K562 (cell line): ENCODE measurements around the gene GRIN1. TPM values are rescaled to one million over a fixed set of nuclear protein-coding genes. Genes with fewer than 3 reads are reported as not detected.
A peak's percentile ranks its signal among the peaks of the same experiment; 100 is the strongest.

Experiments
- BHLHE40 ChIP-seq: IDR thresholded peaks from 2 replicates; pipeline ENCODE4 v1.6.1; 2011; ENCODE audit warnings: low read length, improper control_type of control experiment
- CGGBP1 ChIP-seq: fragments of 250-450 bp; sonication (Bioruptor Pico); IDR thresholded peaks from 2 replicates; pipeline ENCODE4 v1.9.0; 2021; ENCODE audit warnings: mild to moderate bottlenecking
- CHAMP1 ChIP-seq: fragments of 450-650 bp; IDR thresholded peaks from 2 replicates; pipeline ENCODE4 v1.6.1; 2016; ENCODE audit warnings: mild to moderate bottlenecking
- CREB1 ChIP-seq, 2 experiments: sonication (generic) in 1 of 2; formaldehyde crosslinking in 1 of 2; IDR thresholded peaks; 2 replicates each; pipeline versions ENCODE4 v1.6.1 to v1.8.0; 2012 to 2022; ENCODE audit warnings: inconsistent platforms in 1 of 2, mild to moderate bottlenecking in 1 of 2, missing genetic modification reagents in 1 of 2, moderate library complexity in 1 of 2
- CSDE1 ChIP-seq, 2 experiments: fragments of 450-650 bp; IDR thresholded peaks; 2 replicates each; pipeline ENCODE4 v1.6.1; 2016; ENCODE audit warnings: mild to moderate bottlenecking in 1 of 2
- FUS ChIP-seq: fragments of 200-400 bp; formaldehyde crosslinking; optimal IDR thresholded peaks from 2 replicates; pipeline ENCODE3; 2017; ENCODE audit warnings: low read depth, low read length
- HDAC3 ChIP-seq: fragments of 450-650 bp; IDR thresholded peaks from 2 replicates; pipeline ENCODE4 v1.6.1; 2018; ENCODE audit warnings: borderline replicate concordance, mild to moderate bottlenecking, moderate library complexity; ENCODE audit not compliant: partially characterized antibody
- HDAC8 ChIP-seq: fragments of 450-650 bp; IDR thresholded peaks from 2 replicates; pipeline ENCODE4 v1.6.1; 2016; ENCODE audit warnings: mild to moderate bottlenecking, missing genetic modification characterization, moderate library complexity, missing compliant biosample characterization
- KDM4B ChIP-seq, 2 experiments: fragments of 450-650 bp in 1 of 2; sonication (generic) in 1 of 2; IDR thresholded peaks; 2 replicates each; pipeline ENCODE4 v1.6.1; 2016 to 2017; ENCODE audit warnings: borderline replicate concordance in 2 of 2, antibody characterized with exemption in 1 of 2, low read depth in 1 of 2, mild to moderate bottlenecking in 1 of 2
- MXD1 ChIP-seq: fragments of 250-450 bp; sonication (Bioruptor Pico); IDR thresholded peaks from 2 replicates; pipeline ENCODE4 v1.8.0; 2021; ENCODE audit warnings: borderline replicate concordance, mild to moderate bottlenecking, moderate library complexity; ENCODE audit not compliant: poor library complexity, severe bottlenecking
- NR4A1 ChIP-seq, 2 experiments: fragments of 250-450 bp in 1 of 2; fragments of 450-650 bp in 1 of 2; sonication (Bioruptor Pico) in 1 of 2; IDR thresholded peaks; 2 replicates each; pipeline versions ENCODE4 v1.4.0 to v1.6.1; 2016 to 2020; ENCODE audit warnings: mild to moderate bottlenecking in 2 of 2, missing compliant biosample characterization in 1 of 2, missing genetic modification characterization in 1 of 2, moderate library complexity in 1 of 2
- PHTF2 ChIP-seq: fragments of 250-450 bp; sonication (Bioruptor Pico); IDR thresholded peaks from 2 replicates; pipeline ENCODE4 v1.5.0; 2021; ENCODE audit warnings: mild to moderate bottlenecking
- RBBP5 ChIP-seq: fragments of 200-600 bp; sonication (generic); IDR thresholded peaks from 2 replicates; pipeline ENCODE4 v1.6.1; 2012; ENCODE audit warnings: borderline replicate concordance, mild to moderate bottlenecking, low read length, control low read depth, inconsistent platforms; ENCODE audit not compliant: insufficient read depth, poor library complexity, severe bottlenecking
- SAFB ChIP-seq: fragments of 200-400 bp; formaldehyde crosslinking; IDR thresholded peaks from 2 replicates; pipeline ENCODE4 v1.6.1; 2017; ENCODE audit warnings: low read depth, low read length, borderline replicate concordance
- SMC3 ChIP-seq: conservative IDR thresholded peaks from 2 replicates; pipeline ENCODE4 v1.6.1; 2011; ENCODE audit warnings: low read depth, low read length, improper control_type of control experiment; ENCODE audit not compliant: insufficient read depth
- TBL1XR1 ChIP-seq, 2 experiments: IDR thresholded peaks; 2 replicates each; pipeline ENCODE4 v1.6.1; 2012; ENCODE audit warnings: improper control_type of control experiment in 2 of 2, low read length in 2 of 2, mild to moderate bottlenecking in 1 of 2
- XRCC5 ChIP-seq: fragments of 200-400 bp; formaldehyde crosslinking; IDR thresholded peaks from 2 replicates; pipeline ENCODE4 v1.6.1; 2017; ENCODE audit warnings: low read depth, mild to moderate bottlenecking, low read length
- YY1 ChIP-seq, 3 experiments: IDR thresholded peaks; 2 replicates each; pipeline ENCODE4 v1.6.1; 2011; ENCODE audit warnings: low read length in 2 of 3, mild to moderate bottlenecking in 2 of 3, moderate library complexity in 2 of 3, borderline replicate concordance in 1 of 3, control low read depth in 1 of 3, low read depth in 1 of 3; ENCODE audit not compliant: insufficient read depth in 3 of 3, insufficient replicate concordance in 2 of 3, control insufficient read depth in 1 of 3, insufficient read length in 1 of 3; ENCODE audit errors: extremely low read depth in 1 of 3
- ZNF124 ChIP-seq: sonication (generic); formaldehyde crosslinking; IDR thresholded peaks from 2 replicates; pipeline ENCODE4 v1.8.1; 2022; ENCODE audit warnings: missing genetic modification reagents
- polyA plus RNA-seq, 8 experiments: library from polyadenylated mRNA; depleted of rRNA in 4 of 8; stranded (reverse) in 5 of 8; unstranded in 3 of 8; fragments of >200 nt; fragmentation: Nextera tagmentation in 2 of 8; fragmentation: Illumina TruSeq in 1 of 8; extraction: Ambion mirVana in 2 of 8; extraction: Trizol in 1 of 8; gene quantifications; 2 replicates each; pipeline versions ENCODE4 v1.2.1 to v1.2.3, GENCODE V29; 2011 to 2014; ENCODE audit warnings: inconsistent platforms in 1 of 8, missing spikeins in 1 of 8
- total RNA-seq, 7 experiments: library from RNA; depleted of rRNA in 6 of 7; stranded (reverse); fragments of >200 nt in 6 of 7; fragmentation: Illumina TruSeq in 2 of 7; extraction: Trizol in 2 of 7; gene quantifications; 2 replicates each; pipeline versions ENCODE4 v1.2.1 to v1.2.3, GENCODE V29; 2011 to 2021; ENCODE audit warnings: low replicate concordance in 1 of 7
- TF ChIP-seq, protein P1 (sequence below): fragments of 450-650 bp; IDR thresholded peaks from 2 replicates; pipeline ENCODE4 v1.6.1; 2016

The GRIN1 gene
- total and polyA plus RNA-seq, 9 of the 15 experiments (the other 6 are each of a cell fraction or from before 2014, with no cell fraction given): 0.03 to 0.35 (median 0.16) TPM; not detected in 6

GRCh38 chr9:137188490-137189296 is 49.7 kb downstream of the GRIN1 start, which contains the start of the genes ANAPC2 and SSNA1 (continued):
- TF ChIP-seq CGGBP1 (CRISPR knock-in tag) (peak; percentile 35; the same call in 1 of the 2 replicates), SMC3 (peak; percentile 60), KDM4B (IDR thresholded peaks at IDR 0.05; ENCODE audit: borderline replicate concordance in 2 of 2, low read depth in 1 of 2) (0 out of 4 replicates have a peak, but pooled peaks of 1 of the 2 experiments have one; percentile 43), CREB1 (IDR thresholded peaks at IDR 0.05) (peak; percentile 100), CREB1 (CRISPR knock-in tag; IDR thresholded peaks at IDR 0.05) (peak; percentile 100), FUS (no peak), TBL1XR1 (IDR thresholded peaks at IDR 0.05; ENCODE audit: low read length in 2 of 2) (peak; percentile 61 to 100; a peak in 3 of 4 replicates), BHLHE40 (peak; percentile 93), MXD1 (CRISPR knock-in tag) (peak; percentile 35), CSDE1 (IDR thresholded peaks at IDR 0.05) (peak in 1 of 2 experiments; percentile 98; a peak in 1 of 4 replicates), HDAC3 (no peak), NR4A1 (CRISPR knock-in tag; IDR thresholded peaks at IDR 0.05) (no peak), NR4A1 (tag; IDR thresholded peaks at IDR 0.05) (peak; percentile 72; the same call in 1 of the 2 replicates), XRCC5 (peak; percentile 55; the same call in 1 of the 2 replicates), SAFB (no peak), ZNF124 (CRISPR knock-in tag) (0 out of 2 replicates have a peak, but pooled peaks have one; percentile 19), PHTF2 (CRISPR knock-in tag) (no peak), CHAMP1 (no peak), RBBP5 (peak; percentile 92), HDAC8 (0 out of 2 replicates have a peak, but pooled peaks have one; percentile 30), YY1 (IDR thresholded peaks at IDR 0.05; ENCODE audit: borderline replicate concordance in 1 of 3, control insufficient read depth in 1 of 3, extremely low read depth in 1 of 3, insufficient read depth in 3 of 3, insufficient read length in 1 of 3, insufficient replicate concordance in 2 of 3, low read depth in 1 of 3, low read length in 2 of 3) (peak; percentile 67 to 91 (median 87))
- TF ChIP-seq, protein P1, sequence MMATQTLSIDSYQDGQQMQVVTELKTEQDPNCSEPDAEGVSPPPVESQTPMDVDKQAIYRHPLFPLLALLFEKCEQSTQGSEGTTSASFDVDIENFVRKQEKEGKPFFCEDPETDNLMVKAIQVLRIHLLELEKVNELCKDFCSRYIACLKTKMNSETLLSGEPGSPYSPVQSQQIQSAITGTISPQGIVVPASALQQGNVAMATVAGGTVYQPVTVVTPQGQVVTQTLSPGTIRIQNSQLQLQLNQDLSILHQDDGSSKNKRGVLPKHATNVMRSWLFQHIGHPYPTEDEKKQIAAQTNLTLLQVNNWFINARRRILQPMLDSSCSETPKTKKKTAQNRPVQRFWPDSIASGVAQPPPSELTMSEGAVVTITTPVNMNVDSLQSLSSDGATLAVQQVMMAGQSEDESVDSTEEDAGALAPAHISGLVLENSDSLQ: no peak; the same call in 1 of the 2 replicates
